ENCODE data around the gene IFNL3. TPM values are rescaled to one million over a fixed set of nuclear protein-coding genes. Genes with fewer than 3 reads are reported as not detected.

Gene IFNL3
- total RNA-seq, 4 donors from 2014 or later: not detected

- DNase-seq (ENCODE audit: low spot score in 2 of 2): no peak
- H3K27ac ChIP-seq: no peak overlapping the region
- H3K36me3 ChIP-seq: no peaks in the 10 kb centered on the region
- 75 to 87% methylated on average over 3 of the region's 3 CpGs for WGBS, 2 donors
- H3K4me3 ChIP-seq: no peak overlapping the region
- H3K4me1 ChIP-seq: no peaks in the 10 kb centered on the region
- H3K9me3 ChIP-seq: no peaks in the 10 kb centered on the region
- peaks cover 0 to 63% of the 10 kb centered on the region in 2 donors for H3K27me3 ChIP-seq
- TF ChIP-seq EP300 (IDR thresholded peaks at IDR 0.05) (no peak), CTCF (IDR thresholded peaks at IDR 0.05) (no peak), POLR2A (IDR thresholded peaks at IDR 0.05) (no peak)
These were observed 39.4 kb downstream of the IFNL3 start for GRCh38 chr19:39205449-39205764.

- TF ChIP-seq CTCF (IDR thresholded peaks at IDR 0.05) (no peak), POLR2A (IDR thresholded peaks at IDR 0.05) (no peak), EP300 (IDR thresholded peaks at IDR 0.05) (no peak)
- no peaks in the 10 kb centered on the region for H3K4me1 ChIP-seq
- no peak for DNase-seq (ENCODE audit: low spot score in 2 of 2)
- H3K27ac ChIP-seq: no peak within 1 kb of the TSS
- WGBS, 2 donors: 23 to 30% methylated on average over 31 to 48 of the region's 57 CpGs
- H3K27me3 ChIP-seq: peaks cover 0 to 81% of the 10 kb centered on the region in 2 donors
- no peaks in the 10 kb centered on the region for H3K9me3 ChIP-seq
- H3K4me3 ChIP-seq: no peak within 1 kb of the TSS
- H3K36me3 ChIP-seq: no peaks in the 10 kb centered on the region
These were observed 41.1 kb downstream of the IFNL3 start, which contains the start of gene SYCN for GRCh38 chr19:39203372-39204341. TSS of gene SYCN (minus strand) at chr19:39204263. CDS start at chr19:39204254, 9 bp downstream.

DNA sequence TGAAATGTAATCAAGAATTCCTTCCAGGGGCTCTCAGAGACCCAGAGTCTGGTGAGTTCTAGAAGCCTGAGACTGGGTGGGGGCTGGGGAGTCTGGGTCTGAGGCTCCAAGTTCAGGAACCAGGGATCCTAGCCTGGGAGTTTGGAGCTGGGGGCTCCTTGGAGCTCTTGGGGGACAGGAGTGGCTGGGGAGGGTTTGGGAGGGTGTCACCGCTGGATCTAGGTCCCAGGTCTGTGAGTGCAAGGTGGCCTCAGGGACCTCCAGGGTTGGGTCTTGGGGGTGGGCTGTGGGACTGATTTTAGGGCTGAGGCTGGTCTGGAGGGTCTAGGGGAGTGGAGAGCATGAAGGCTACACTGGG, 41.8 kb downstream of the IFNL3 start:
- Histone ChIP-seq H3K9me3 (no peaks in the 10 kb centered on the region), H3K27me3 (peaks cover 0 to 88% of the 10 kb centered on the region in 2 donors), H3K27ac (no peak overlapping the region), H3K36me3 (no peaks in the 10 kb centered on the region), H3K4me1 (no peaks in the 10 kb centered on the region), H3K4me3 (no peak overlapping the region)
- 45 to 82% methylated on average over 1 of the region's 1 CpG for WGBS, 2 donors
- no peak for TF ChIP-seq POLR2A (IDR thresholded peaks at IDR 0.05)
- no peak for TF ChIP-seq CTCF (IDR thresholded peaks at IDR 0.05)
- TF ChIP-seq EP300 (IDR thresholded peaks at IDR 0.05): no peak
- DNase-seq (ENCODE audit: low spot score in 2 of 2): no peak

GRCh38 chr19:39200803-39201115, 44.0 kb downstream of the IFNL3 start:
- no peaks in the 10 kb centered on the region for H3K9me3 ChIP-seq
- H3K27ac ChIP-seq: no peak overlapping the region
- WGBS, 2 donors: 73 to 76% methylated on average over 3 of the region's 3 CpGs
- TF ChIP-seq CTCF (IDR thresholded peaks at IDR 0.05): no peak
- no peak for TF ChIP-seq EP300 (IDR thresholded peaks at IDR 0.05)
- TF ChIP-seq POLR2A (IDR thresholded peaks at IDR 0.05): no peak
- no peak overlapping the region for H3K4me3 ChIP-seq
- peaks cover 0 to 11% (median 2%) of the 10 kb centered on the region in 4 donors for H3K4me1 ChIP-seq
- no peaks in the 10 kb centered on the region for H3K36me3 ChIP-seq
- H3K27me3 ChIP-seq: peaks cover 0 to 97% of the 10 kb centered on the region in 2 donors
- no peak for DNase-seq (ENCODE audit: low spot score in 2 of 2)

DNA sequence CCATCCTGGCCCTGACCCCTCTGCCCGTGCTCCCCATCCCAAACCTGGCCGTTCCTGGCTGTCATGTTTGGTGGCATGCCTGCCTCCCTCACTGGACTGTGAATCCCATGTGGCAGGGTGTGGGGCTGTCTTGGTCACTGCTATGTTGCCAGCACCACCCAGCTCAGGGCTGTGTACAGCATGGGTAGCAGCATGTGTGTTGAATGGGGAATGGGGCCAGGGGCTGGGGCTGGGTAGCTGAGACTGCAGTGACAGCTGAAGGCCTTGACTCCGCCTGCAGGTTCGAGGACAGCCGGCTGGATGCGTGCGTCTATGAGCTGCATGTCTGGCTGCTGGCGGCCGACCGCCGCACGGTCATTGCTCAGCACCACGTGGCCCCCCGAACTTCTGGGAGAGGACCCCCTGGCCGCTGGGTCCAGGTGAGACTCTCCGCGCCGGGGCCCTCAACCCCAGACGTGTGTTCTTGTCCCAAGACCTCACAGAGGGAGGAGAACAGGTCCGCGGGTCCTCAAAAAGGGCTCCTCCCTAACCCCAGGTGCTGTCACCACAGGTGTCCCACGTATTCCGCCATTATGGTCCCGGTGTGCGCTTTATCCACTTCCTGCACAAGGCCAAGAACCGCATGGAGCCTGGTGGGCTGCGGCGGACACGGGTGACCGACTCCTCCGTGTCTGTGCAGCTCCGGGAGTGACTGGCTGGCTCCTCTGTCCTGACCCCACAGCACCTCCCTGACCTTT, 44.6 kb downstream of the IFNL3 start:
- Histone ChIP-seq H3K27me3 (peaks cover 0 to 99% of the 10 kb centered on the region in 2 donors), H3K27ac (no peak overlapping the region), H3K9me3 (no peaks in the 10 kb centered on the region), H3K4me3 (no peak overlapping the region), H3K36me3 (no peaks in the 10 kb centered on the region), H3K4me1 (peaks cover 0 to 11% (median 2%) of the 10 kb centered on the region in 4 donors)
- DNase-seq (ENCODE audit: low spot score in 2 of 2): no peak
- WGBS, 2 donors: 79 to 82% methylated on average over 19 to 28 of the region's 32 CpGs
- TF ChIP-seq CTCF (IDR thresholded peaks at IDR 0.05): no peak
